CD4-positive, alpha-beta T cell treated with Interleukin-1 beta for 1 hour (primary cell): ENCODE results near the gene EIF5A2.

Experiments used
- DNase-seq, 2 donors: peaks; one replicate each; pipeline ENCODE4 v3.0.0-alpha.2; 2020 to 2022

Gene EIF5A2

DNA sequence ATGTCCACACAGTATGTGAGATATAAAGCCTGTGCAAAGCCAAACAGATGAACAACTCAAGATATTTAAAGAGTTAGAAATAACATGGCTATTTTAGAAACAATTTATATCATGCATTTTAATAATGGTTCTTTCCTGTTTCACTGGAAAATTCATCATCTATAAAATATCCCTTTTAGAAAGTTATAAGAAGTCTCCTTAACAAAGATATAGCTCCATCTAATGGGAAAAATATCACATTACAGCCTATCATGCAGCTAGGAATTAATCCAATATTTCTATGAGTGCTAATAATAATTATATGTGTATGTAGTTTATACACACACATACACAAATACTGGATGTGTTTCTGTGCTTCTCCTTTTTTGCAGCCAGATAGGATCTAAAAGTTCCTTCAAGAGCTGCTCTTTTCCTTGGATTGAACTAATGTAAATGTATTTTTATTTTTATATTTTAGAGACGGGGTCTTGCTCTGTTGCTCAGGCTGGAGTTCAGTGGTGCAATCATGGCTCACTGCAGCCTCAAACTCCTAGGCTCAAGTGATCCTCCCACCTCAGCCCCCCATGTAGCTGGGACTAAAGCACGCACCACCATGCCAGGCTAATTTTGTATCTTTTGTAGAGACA, 60.0 kb downstream of the EIF5A2 start:
- no peak for DNase-seq

DNA sequence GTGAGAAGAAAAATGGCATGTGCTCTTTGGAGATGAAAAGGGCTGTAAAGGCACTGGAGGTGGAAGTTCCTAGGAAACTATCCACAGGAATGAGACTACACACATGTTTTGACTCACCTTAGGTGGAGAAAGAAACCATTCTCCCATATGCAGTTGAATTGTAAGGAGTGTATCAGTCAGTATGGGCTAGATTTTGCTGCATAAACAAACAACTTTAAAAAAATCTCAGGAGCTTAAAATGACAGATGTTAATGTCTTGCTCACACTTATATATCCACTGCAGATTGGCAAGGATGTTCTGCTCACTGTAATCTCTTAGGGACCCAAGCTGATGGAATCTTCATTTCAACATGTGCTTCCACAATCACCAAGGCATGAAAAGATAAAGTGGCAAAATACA, 64.1 kb downstream of the EIF5A2 start:
- no peak for DNase-seq

DNA sequence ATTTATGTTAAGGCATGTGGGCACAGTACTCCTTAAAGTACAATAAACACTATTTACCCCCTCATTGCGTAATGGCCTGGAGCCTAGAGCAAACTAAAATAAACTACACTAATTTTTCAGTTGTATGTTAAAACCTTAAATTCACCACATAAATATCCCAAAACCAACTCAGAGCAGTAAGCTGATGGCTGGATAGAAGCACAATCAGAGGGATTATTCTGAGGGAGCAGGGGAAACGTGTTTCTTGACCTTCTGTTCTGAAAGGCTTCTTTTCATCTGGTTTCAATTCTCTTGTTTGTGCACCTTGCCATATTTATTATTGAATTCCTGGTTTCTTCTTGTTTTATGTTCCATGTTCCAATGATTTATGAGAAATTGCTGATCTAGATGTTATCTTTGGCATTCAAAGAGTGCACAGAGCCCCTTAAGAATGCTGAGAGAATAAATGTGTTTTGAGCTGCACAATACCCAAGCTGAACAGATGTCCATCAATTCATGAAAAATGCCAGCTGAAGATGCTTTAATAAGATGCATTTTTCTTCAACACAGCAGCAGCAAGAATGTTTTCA, 68.1 kb downstream of the EIF5A2 start:
- no peak for DNase-seq

GRCh38 chr3:170839518-170840100, 68.8 kb downstream of the EIF5A2 start:
- no peak for DNase-seq
